Peyer's patch (tissue), 4 donors: Measurements from ENCODE around the gene GBP6. TPM values are rescaled to one million over a fixed set of nuclear protein-coding genes. Genes with fewer than 3 reads are reported as not detected.

Source experiments
- DNase-seq, 3 donors: peaks; one replicate each; pipeline ENCODE4 v3.0.0-alpha.2; 2017 to 2019
- H3K27ac ChIP-seq, 4 donors: fragments of 200-600 bp; sonication (generic); one replicate each; pipeline ENCODE4 v1.5.1; 2016 to 2019
- H3K27me3 ChIP-seq, 2 donors: fragments of 200-600 bp; sonication (generic); one replicate each; pipeline ENCODE4 v1.5.1; 2019
- H3K36me3 ChIP-seq, 3 donors: fragments of 200-600 bp; sonication (generic); one replicate each; pipeline ENCODE4 v1.5.1; 2016 to 2019
- H3K4me1 ChIP-seq, 4 donors: fragments of 200-600 bp; sonication (generic); one replicate each; pipeline ENCODE4 v1.5.1; 2016 to 2019
- H3K4me3 ChIP-seq, 4 donors: fragments of 200-600 bp; sonication (generic); 1 replicate in 3 of 4; 2 replicates in 1 of 4; pipeline ENCODE4 v1.5.1; 2016 to 2019; ENCODE audit warnings: mild to moderate bottlenecking in 1 of 4
- H3K9me3 ChIP-seq, 4 donors: fragments of 200-600 bp; sonication (generic); one replicate each; pipeline ENCODE4 v1.5.1; 2016 to 2019; ENCODE audit warnings: mild to moderate bottlenecking in 1 of 4
- CTCF ChIP-seq, 6 experiments: fragments of 450-650 bp in 4 of 6; fragments of 200-600 bp in 2 of 6; sonication (generic) in 1 of 6; IDR thresholded peaks; one replicate each; pipeline ENCODE4 v1.5.1; 2017 to 2019; ENCODE audit warnings: antibody characterized with exemption in 6 of 6, mild to moderate bottlenecking in 3 of 6, moderate library complexity in 1 of 6
- POLR2A ChIP-seq, 2 donors: fragments of 450-650 bp; IDR thresholded peaks; one replicate each; pipeline ENCODE4 v1.5.1; 2017; ENCODE audit warnings: antibody characterized with exemption in 2 of 2, mild to moderate bottlenecking in 2 of 2, moderate library complexity in 2 of 2
- total RNA-seq, 4 donors: library from RNA; depleted of rRNA; stranded (reverse); fragments of >200 nt; gene quantifications; one replicate each; pipeline ENCODE4 v1.1.0, GENCODE V29; 2016

GBP6 gene
- total RNA-seq, 4 donors from 2014 or later: not detected

GRCh38 chr1:89352421-89352820, 11.4 kb upstream of the GBP6 start:
- TF ChIP-seq POLR2A (IDR thresholded peaks at IDR 0.05): no peak
- no peak for TF ChIP-seq CTCF (IDR thresholded peaks at IDR 0.05)

GRCh38 chr1:89354205-89354604, 9.7 kb upstream of the GBP6 start:
- no peak for DNase-seq
- peaks cover 0 to 4% (median 0%) of the 10 kb centered on the region in 4 donors for H3K4me1 ChIP-seq
- no peak overlapping the region for H3K4me3 ChIP-seq
- H3K9me3 ChIP-seq: no peaks in the 10 kb centered on the region
- no peaks in the 10 kb centered on the region for H3K36me3 ChIP-seq
- H3K27ac ChIP-seq: no peak overlapping the region
- H3K27me3 ChIP-seq: no peaks in the 10 kb centered on the region
- TF ChIP-seq CTCF (IDR thresholded peaks at IDR 0.05): no peak
- no peak for TF ChIP-seq POLR2A (IDR thresholded peaks at IDR 0.05)

More at GRCh38 chr1:89352421-89352820, 11.4 kb upstream of the GBP6 start:
- no peak overlapping the region for H3K27ac ChIP-seq
- no peaks in the 10 kb centered on the region for H3K27me3 ChIP-seq
- DNase-seq: no peak
- no peak overlapping the region for H3K4me3 ChIP-seq
- no peaks in the 10 kb centered on the region for H3K36me3 ChIP-seq
- no peaks in the 10 kb centered on the region for H3K4me1 ChIP-seq
- no peaks in the 10 kb centered on the region for H3K9me3 ChIP-seq

DNA sequence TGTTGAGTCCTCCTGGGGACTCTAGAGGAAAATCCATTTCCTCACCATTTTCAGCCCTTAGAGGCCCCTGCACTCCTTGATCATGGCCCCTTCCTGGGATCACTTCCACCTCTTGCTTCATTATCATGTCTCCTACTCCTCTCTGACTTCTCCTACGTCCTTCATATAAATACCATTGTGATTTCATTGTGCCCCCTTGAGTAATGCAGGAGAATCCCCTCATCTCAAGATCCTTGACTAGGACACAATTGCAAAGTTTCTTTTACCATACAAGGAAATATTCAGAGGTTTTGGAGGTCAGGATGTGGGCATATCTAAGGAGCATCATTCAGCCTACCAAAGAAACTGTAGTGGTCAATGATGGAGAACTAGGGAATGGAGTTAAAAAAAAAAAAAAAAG, 8.8 kb upstream of the GBP6 start:
- H3K9me3 ChIP-seq: no peaks in the 10 kb centered on the region
- H3K27ac ChIP-seq: no peak overlapping the region
- H3K27me3 ChIP-seq: no peaks in the 10 kb centered on the region
- TF ChIP-seq CTCF (IDR thresholded peaks at IDR 0.05): no peak
- no peak for TF ChIP-seq POLR2A (IDR thresholded peaks at IDR 0.05)
- no peaks in the 10 kb centered on the region for H3K36me3 ChIP-seq
- H3K4me3 ChIP-seq: no peak overlapping the region
- peaks cover 0 to 4% (median 0%) of the 10 kb centered on the region in 4 donors for H3K4me1 ChIP-seq
- no peak for DNase-seq

GRCh38 chr1:89356658-89357400, 7.0 kb upstream of the GBP6 start:
- no peaks in the 10 kb centered on the region for H3K27me3 ChIP-seq
- no peaks in the 10 kb centered on the region for H3K9me3 ChIP-seq
- no peak for TF ChIP-seq CTCF (IDR thresholded peaks at IDR 0.05)
- TF ChIP-seq POLR2A (IDR thresholded peaks at IDR 0.05): no peak
- H3K4me1 ChIP-seq: peaks cover 0 to 4% (median 0%) of the 10 kb centered on the region in 4 donors
- no peak overlapping the region for H3K4me3 ChIP-seq
- no peak overlapping the region for H3K27ac ChIP-seq
- DNase-seq: no peak
- no peaks in the 10 kb centered on the region for H3K36me3 ChIP-seq

DNA sequence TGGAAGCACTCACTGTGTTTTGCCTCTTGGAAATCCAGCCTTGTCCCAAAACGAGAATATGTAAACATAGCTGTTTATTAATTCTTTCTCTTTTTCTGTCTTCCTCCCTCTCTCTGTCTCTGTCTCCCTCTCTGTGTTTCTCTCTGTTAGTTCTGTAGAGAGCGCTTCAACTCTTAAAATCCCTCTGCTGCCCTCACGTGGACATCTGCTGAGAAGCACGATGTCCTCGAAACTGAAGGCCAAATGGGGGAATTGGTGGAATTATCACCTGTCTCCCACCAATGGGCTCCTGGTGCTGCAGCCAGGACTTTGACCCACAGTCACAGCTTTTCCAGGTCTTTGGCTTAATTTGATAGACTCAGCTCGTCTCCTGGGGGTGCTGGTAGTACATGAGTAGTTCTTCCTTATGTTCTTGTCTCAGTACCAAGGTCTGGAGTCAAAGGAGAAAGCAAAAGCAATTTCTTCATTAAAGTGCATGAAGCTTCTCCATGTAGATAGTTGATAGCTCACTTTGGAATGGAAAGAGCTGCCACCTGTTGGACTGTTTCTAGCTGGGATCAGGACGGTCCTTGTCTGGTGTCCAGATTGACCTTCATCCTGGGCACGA, 5.5 kb upstream of the GBP6 start:
- Histone ChIP-seq H3K36me3 (no peaks in the 10 kb centered on the region), H3K4me1 (peaks cover 0 to 4% (median 0%) of the 10 kb centered on the region in 4 donors), H3K27me3 (no peaks in the 10 kb centered on the region), H3K4me3 (no peak overlapping the region), H3K9me3 (no peaks in the 10 kb centered on the region), H3K27ac (no peak overlapping the region)
- peak; percentile 76 to 94 (median 86) for DNase-seq
- TF ChIP-seq CTCF (IDR thresholded peaks at IDR 0.05) (peak; percentile 47 to 88 (median 82)), POLR2A (IDR thresholded peaks at IDR 0.05) (no peak)
